Calu3 (cell line): ENCODE data around the gene LPAR1. TPM values are rescaled to one million over a fixed set of nuclear protein-coding genes. Genes with fewer than 3 reads are reported as not detected.
A peak's percentile ranks its signal among the peaks of the same experiment; 100 is the strongest.

Experiments used
- BruUV-seq: library from RNA; stranded (reverse); fragments of 400-500 nt; replicated peaks from 2 replicates; lab custom pipeline; 2021; lab: Mats Ljungman, UMichigan
- CTCF ChIA-PET: fragments of 300-600 bp; sonication (Branson Sonifier 250); formaldehyde crosslinking; loops from one replicate; lab custom pipeline; 2022; ENCODE audit warnings: antibody characterized with exemption; lab: Charles Lee
- DNase-seq: peaks from one replicate; pipeline ENCODE4 v3.0.0; 2022
- H3K27ac Mint-ChIP-seq: one replicate; pipeline ENCODE4 v1.8.0; 2022; ENCODE audit warnings: mixed read lengths; ENCODE audit not compliant: unreplicated experiment
- H3K27me3 Mint-ChIP-seq: one replicate; pipeline ENCODE4 v1.8.0; 2022; ENCODE audit warnings: mixed read lengths; ENCODE audit not compliant: unreplicated experiment
- H3K36me3 Mint-ChIP-seq: one replicate; pipeline ENCODE4 v1.8.0; 2022; ENCODE audit warnings: mild to moderate bottlenecking, moderate library complexity, mixed read lengths; ENCODE audit not compliant: insufficient read depth, unreplicated experiment
- H3K4me1 Mint-ChIP-seq: one replicate; pipeline ENCODE4 v1.8.0; 2022; ENCODE audit warnings: mild to moderate bottlenecking, low read depth, mixed read lengths; ENCODE audit not compliant: unreplicated experiment
- H3K4me3 Mint-ChIP-seq: one replicate; pipeline ENCODE4 v1.8.0; 2022; ENCODE audit warnings: mild to moderate bottlenecking, low read depth, moderate library complexity, mixed read lengths; ENCODE audit not compliant: unreplicated experiment
- H3K9me3 Mint-ChIP-seq: one replicate; pipeline ENCODE4 v1.8.0; 2022; ENCODE audit warnings: low read depth, mixed read lengths; ENCODE audit not compliant: unreplicated experiment
- intact Hi-C: fragments of 100-400 bp; cut with micrococcal nuclease; formaldehyde crosslinking; loops from one replicate; pipeline ENCODE4 v1.10.0; 2022; ENCODE audit not compliant: unreplicated experiment
- total RNA-seq: library from RNA; stranded (reverse); gene quantifications from 2 replicates; pipeline ENCODE4 v1.2.3, GENCODE V29; 2022
- TF ChIP-seq, protein P1 (sequence below): fragments of 200-600 bp; IDR thresholded peaks from one replicate; pipeline ENCODE4 v1.8.0; 2022; ENCODE audit warnings: antibody characterized with exemption; ENCODE audit not compliant: unreplicated experiment

LPAR1 gene
- total RNA-seq, 1 experiment from 2014 or later, result 6.3 TPM

GRCh38 chr9:110979636-110980035, 58.6 kb downstream of the LPAR1 start:
- H3K9me3 Mint-ChIP-seq, result no peaks in the 10 kb centered on the region
- H3K27me3 Mint-ChIP-seq, result no peaks in the 10 kb centered on the region
- DNase-seq, result no peak
- no TSS peak for BruUV-seq
- H3K4me3 Mint-ChIP-seq, result no peak overlapping the region
- peaks cover 19% of the 10 kb centered on the region for H3K4me1 Mint-ChIP-seq
- no peaks in the 10 kb centered on the region for H3K36me3 Mint-ChIP-seq
- CTCF ChIA-PET, result no interaction called here
- H3K27ac Mint-ChIP-seq, result no peak overlapping the region
- TF ChIP-seq, protein P1, sequence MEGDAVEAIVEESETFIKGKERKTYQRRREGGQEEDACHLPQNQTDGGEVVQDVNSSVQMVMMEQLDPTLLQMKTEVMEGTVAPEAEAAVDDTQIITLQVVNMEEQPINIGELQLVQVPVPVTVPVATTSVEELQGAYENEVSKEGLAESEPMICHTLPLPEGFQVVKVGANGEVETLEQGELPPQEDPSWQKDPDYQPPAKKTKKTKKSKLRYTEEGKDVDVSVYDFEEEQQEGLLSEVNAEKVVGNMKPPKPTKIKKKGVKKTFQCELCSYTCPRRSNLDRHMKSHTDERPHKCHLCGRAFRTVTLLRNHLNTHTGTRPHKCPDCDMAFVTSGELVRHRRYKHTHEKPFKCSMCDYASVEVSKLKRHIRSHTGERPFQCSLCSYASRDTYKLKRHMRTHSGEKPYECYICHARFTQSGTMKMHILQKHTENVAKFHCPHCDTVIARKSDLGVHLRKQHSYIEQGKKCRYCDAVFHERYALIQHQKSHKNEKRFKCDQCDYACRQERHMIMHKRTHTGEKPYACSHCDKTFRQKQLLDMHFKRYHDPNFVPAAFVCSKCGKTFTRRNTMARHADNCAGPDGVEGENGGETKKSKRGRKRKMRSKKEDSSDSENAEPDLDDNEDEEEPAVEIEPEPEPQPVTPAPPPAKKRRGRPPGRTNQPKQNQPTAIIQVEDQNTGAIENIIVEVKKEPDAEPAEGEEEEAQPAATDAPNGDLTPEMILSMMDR, result no peak
- intact Hi-C loops, result loop anchor here (5.0 to 10.0 kb wide), 2 partner anchors 58 to 235 kb away; partner anchors contain the start of gene LPAR1

DNA sequence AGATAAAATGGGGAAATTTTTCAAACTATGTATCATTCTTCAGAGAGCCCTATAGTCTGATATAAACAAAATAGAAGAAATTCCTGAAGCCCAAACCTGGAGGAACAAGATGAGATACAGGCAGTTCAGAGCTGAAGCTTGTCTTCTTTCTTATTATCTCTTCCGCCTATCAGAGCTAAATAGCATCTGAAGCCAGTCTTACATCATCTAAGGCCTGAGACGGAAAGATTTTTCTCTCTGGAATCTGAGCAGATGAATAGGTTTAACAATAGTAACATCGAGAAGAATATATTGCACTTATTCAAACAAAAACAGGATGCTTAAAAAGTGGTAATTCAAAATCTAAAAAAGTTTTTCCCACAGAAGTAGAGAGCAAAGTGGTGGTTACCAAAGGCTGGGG, 59.8 kb downstream of the LPAR1 start:
- no peak for DNase-seq
- H3K9me3 Mint-ChIP-seq, result no peaks in the 10 kb centered on the region
- H3K4me3 Mint-ChIP-seq, result no peak overlapping the region
- TF ChIP-seq, protein P1, result no peak
- CTCF ChIA-PET, result interaction anchor here (0.7 kb wide), 1 partner anchor 1242 kb away, joined by 3 read pairs; no protein-coding TSS in a partner anchor
- intact Hi-C loops, result loop anchor here (5.0 to 10.0 kb wide), 2 partner anchors 59 to 234 kb away; partner anchors contain the start of gene LPAR1
- H3K4me1 Mint-ChIP-seq, result peaks cover 19% of the 10 kb centered on the region
- H3K27me3 Mint-ChIP-seq, result no peaks in the 10 kb centered on the region
- H3K27ac Mint-ChIP-seq, result no peak overlapping the region
- no peaks in the 10 kb centered on the region for H3K36me3 Mint-ChIP-seq
- no TSS peak for BruUV-seq

DNA sequence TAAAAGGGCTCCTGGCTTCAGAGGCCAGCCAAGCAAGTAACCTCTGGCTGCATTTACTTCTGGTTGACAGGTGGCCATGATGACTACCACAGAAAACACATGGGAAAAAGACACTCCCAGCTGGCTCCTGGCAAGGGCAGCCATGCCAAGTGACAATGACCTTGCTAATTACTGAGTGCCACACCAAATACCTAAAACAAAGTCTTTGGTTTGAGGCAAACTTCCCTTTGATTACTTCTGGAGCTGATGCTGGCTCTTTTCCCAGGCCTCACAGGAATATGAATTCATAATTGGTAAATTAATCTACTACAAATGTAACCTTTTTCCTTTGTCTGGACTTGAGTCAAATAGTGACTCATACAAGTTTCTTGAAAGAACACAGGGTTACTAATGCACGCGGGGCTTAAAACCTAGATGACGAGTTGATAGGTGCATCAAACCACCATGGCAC, 61.0 kb downstream of the LPAR1 start:
- no peaks in the 10 kb centered on the region for H3K27me3 Mint-ChIP-seq
- TF ChIP-seq, protein P1, result no peak
- CTCF ChIA-PET, result no interaction called here
- H3K36me3 Mint-ChIP-seq, result no peaks in the 10 kb centered on the region
- no peaks in the 10 kb centered on the region for H3K9me3 Mint-ChIP-seq
- DNase-seq, result peak; percentile 66
- peaks cover 19% of the 10 kb centered on the region for H3K4me1 Mint-ChIP-seq
- peak overlapping the region; percentile 3 for H3K4me3 Mint-ChIP-seq
- no TSS peak for BruUV-seq
- peak overlapping the region; percentile 11 for H3K27ac Mint-ChIP-seq
- intact Hi-C loops, result loop anchor here (5.0 to 10.0 kb wide), 2 partner anchors 60 to 232 kb away; partner anchors contain the start of gene LPAR1

DNA sequence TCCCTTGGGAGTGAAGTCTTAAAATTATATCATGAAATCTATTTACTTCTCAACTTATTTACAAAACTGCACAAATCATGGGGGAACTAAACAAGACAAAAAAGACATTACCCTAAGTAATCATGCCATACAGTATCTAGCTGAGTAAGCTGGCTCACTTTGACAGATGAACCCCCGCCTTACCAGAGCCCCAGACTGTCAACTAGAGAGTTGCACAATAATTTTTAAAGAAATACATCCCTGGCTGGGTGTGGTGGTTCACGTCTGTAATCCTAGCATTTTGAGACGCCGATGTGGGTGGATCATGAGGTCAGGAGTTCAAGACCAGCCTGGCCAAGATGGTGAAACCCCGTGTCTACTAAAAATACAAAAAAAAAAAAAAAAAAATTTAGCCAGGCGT, 62.3 kb downstream of the LPAR1 start:
- intact Hi-C loops, result loop anchor here (5.0 to 10.0 kb wide), 2 partner anchors 61 to 231 kb away; partner anchors contain the start of gene LPAR1
- Mint-ChIP-seq H3K36me3 (no peaks in the 10 kb centered on the region), H3K9me3 (no peaks in the 10 kb centered on the region), H3K4me3 (no peak overlapping the region), H3K4me1 (peaks cover 19% of the 10 kb centered on the region), H3K27ac (no peak overlapping the region), H3K27me3 (no peaks in the 10 kb centered on the region)
- CTCF ChIA-PET, result no interaction called here
- no peak for DNase-seq
- no TSS peak for BruUV-seq
- TF ChIP-seq, protein P1, result no peak
